Hematopoietic multipotent progenitor cell treated with erythropoietin and hydrocortisone succinate and interleukin-3 and kit ligand, for 17 days (in vitro differentiated cells): ENCODE measurements around the gene ETV3.
"Not testable (repeated sequence)": the region's sequence is repeated elsewhere in the genome, so short reads cannot be mapped to it uniquely, and the experiment has no call there.

Source experiments
- DNase-seq: peaks from one replicate; pipeline ENCODE4 v3.0.0-alpha.2; 2015; ENCODE audit warnings: low spot score

The ETV3 gene

DNA sequence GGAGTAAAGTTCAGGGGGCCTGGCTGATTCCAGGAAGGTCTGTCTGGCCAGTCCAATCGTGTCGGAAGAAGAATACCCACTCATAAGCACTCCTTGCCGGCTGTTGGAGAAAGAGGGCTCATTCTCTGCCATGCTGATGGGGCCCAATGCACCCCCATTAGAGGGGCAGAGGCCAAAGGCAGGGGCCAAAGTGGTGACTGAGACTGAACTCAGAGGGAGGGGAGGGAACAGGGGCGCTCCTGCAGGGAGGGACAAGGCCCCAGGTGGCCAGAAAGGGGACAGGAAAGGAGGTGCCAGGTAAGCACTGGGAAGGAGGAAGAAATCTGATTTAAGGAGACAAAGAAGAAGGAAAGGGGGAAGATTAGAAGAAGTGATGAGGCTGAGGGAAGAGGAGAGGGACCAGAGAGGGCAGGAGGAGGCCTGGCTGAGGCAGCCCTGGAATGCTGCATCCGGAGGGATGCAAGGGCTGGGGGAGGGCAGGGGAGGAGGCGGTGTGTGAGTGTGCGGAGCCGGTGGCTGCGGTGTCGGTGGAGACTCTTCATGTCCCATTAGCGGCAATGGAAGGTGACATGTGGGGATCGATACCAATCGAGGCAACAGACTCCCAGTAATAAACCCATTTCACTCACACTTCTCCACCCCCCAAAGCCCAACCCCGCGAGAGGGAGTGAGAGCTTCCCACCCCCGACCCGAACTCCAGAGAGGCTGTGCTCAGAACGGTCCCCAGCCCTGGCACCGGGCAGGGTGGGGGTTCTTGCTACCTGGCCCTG lies 26.6 kb downstream of the ETV3 start:
- DNase-seq, result no peak

DNA sequence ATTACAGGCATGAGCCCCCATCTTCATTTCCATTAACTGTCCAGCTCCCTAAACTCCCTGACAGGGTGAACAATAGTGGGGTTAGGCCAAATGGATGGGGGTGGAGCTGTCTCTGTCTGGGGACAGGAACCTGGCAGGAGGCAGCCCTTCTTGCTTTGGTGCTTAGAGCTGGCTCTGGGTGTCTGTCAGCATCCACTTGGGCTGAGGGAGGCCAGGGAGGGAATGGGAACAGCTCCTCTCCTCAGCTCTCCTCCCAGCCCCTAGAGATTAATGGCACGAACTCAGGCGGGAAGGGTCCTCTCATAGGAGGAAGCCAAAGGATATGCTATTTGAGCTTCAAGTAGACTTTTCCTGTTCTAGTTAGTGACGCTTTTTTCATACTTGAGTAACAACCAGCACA lies 27.5 kb downstream of the ETV3 start:
- DNase-seq, result no peak

DNA sequence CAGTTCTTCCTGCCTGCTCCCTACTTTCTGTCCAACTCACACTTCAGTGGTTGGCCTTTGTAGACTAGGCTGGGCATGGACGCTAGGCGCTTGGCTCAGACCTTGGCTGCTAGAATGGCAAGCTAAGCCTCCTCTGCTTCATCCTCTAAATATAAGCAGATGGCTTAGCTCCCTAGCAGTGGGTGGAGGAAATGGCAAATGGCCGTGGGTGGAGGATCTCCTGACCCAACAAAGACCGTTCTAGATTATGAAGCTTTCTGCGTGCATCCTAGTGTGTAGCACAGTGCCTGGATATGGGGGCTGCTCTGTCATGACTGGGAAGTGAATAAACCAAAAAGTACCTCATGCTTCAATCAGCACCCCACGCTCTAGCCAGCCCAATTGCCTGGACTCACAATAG lies 28.2 kb downstream of the ETV3 start:
- no peak for DNase-seq

DNA sequence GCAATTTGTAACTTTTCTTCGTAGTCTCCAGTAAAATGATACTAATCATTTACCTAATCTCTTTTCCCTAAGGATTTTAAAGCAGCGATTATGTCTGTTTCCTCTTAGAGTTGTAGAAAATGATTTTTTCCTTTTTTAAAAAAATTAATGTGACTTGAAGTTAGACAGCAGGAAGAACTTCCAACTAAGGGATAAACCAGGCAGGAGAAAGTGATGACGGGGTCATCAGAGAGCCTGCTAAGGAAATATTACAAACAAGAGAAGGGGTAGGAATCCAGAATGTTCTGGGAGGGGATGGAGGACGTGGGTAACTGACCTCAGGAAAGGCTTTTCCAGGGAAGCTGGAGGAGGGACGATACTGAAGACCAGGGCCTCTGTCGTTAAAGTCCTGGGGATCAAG lies 29.7 kb downstream of the ETV3 start:
- DNase-seq, result no peak

DNA sequence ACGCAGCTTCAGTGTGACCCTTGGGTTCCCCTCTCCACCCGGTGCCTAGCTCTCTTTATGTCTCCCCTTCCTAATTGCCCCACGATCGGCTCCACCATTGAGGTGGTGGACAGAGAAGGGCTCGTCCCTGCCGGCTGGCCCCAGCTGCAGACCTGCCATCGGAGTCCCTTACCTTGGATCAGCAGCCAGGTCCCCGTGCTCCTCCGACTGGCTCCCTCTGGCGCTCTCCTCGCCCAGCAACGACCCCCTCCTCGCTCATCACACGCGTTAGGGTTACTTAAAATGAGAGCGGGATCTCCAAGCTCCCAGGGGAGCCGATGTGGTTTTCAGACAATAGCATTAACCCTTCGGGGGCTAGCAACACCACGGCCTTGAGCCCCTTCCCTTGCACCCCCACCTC lies 30.5 kb downstream of the ETV3 start:
- DNase-seq, result no peak

DNA sequence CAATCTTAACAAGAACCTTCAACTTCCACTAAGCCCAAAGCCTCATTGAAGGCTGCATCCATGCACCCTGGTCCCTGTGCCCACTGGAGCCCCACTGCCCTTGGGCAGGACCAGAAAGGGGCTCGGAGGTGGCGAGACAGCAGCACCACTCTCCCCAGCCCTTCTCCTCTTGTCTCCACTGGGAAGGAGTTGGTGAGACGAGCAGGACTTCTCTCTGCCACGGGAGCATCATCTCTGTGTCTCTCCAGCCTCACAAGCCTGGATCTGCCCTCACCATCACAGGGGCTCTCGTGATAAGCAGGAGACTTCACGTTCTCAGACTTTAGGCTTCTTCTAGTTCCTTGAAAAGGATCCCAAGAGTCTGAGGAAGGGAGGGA lies 31.4 kb downstream of the ETV3 start:
- no peak for DNase-seq

DNA sequence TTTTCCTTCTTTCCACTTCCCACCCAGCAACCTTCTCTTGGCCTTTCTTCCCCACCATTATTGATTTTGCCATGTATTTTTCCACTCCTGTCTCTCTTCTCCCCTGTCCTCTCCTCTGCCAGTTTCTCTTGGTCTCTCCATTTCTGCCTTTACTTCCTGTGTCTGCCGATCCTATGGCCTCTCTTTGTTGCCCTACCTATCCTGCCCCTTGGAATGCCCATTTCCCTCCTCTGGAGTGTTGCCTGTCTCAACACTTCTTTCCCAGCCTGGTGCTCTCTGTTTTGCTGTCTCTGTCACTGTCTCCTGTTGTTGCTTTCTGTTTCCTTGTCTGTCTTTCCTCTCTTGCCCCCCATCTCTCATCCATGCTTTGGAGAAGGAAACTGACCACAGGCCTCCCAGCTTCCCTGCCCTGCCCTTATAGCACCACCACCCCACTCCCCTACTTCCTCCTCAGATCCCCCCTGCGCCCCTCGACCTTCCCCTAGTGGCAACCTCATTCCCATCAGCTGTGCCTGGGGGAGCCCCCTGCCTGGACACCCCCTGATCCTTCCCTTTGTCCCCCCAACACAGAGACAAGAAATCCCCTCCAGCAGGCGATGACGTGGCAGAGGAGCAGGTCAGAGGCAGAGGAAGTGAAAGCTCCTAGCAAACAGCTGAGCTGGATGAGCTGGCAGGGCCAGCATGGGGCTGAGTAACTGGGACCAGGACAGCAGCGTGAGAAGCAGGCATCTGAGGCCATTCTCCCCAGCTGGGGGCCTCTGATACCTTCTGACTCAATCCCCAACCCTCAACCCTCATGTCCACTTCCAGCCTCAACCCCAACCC lies 32.0 kb downstream of the ETV3 start:
- no peak for DNase-seq

DNA sequence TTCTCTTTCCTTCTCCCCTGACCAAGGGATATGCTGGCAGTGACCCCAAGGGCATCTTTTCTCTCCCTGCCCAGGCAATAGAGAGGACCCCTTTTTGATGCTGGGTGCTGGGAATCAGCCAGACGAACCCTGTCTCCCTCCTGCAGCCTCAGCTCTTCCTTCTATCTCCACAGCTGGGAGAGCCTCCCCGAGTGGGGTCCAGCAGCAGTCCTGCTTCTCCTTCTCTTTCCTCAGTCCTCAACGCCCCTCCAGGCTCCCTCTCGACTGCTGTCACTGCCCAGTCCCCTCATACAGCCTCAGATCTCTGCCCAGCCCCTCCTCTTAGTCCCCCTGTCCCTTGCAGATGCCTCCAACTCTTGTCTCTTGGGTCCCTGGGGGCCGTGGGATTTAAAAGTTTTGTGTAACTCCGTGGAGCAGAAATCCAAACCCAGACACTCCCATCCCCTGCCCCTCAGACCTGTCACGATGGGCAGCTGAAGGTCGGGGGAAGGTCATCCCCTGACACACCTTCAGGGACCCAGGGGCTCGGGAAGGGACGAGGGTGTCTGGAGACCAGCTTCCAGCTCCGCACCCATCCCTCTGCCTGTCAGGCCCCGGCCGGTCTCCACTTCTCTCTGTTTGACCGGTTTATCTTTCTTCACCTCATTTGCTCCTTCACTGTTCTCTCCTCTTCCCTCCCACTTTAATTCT lies 32.8 kb downstream of the ETV3 start:
- no peak for DNase-seq

DNA sequence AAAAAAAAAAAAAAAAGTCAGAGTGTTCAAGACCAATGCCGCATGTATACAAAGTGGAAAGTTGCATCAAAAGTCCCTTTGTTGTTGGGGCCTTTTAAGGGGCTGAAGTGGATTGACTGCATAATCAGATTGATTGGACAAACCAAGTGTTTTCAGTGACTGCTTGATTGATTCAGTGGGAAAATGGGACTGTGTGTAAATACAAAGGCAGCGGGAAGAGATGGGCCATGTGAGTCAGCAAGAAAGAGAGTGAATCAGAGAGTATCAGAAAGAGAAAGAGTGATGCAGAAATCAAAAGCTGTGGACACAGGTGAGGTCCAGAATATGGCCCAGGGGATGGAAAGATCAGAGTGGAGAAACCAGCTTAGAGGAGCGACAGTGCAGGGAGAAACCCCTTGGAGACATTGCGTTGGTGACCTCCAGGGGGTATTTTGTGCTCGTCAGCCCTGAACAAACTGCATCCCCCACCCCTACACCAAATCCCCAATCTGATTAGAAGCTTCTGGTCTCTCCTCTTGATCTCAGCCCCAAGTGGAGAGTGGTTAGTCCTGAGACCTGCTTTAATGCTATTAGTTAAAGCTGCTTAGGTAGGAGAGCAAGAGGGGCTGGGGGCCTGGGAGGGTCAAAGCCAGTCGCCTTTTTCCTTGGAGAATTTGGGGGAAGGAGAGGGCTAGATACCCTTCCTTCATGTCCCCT lies 33.4 kb downstream of the ETV3 start:
- DNase-seq, result no peak

DNA sequence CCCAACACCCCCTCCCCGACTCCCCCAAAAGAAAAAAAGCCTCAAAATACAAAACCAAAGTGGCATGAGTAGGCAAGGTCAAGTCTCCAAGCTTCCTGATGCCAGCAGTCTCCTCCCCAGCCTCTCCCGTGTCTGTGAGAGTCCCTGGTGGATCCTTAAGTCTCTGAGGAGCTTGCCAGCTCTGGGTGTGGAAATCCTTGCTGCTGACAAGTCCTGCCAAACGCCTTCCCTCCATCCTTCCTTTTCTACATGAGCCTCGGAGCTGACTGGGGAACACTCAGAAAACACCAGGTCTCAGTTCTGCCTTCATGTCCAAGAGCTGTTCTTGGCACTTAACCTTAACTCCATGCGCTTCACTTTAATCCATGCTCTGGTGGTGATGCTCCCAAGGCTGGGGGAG lies 34.9 kb downstream of the ETV3 start:
- DNase-seq, result no peak

DNA sequence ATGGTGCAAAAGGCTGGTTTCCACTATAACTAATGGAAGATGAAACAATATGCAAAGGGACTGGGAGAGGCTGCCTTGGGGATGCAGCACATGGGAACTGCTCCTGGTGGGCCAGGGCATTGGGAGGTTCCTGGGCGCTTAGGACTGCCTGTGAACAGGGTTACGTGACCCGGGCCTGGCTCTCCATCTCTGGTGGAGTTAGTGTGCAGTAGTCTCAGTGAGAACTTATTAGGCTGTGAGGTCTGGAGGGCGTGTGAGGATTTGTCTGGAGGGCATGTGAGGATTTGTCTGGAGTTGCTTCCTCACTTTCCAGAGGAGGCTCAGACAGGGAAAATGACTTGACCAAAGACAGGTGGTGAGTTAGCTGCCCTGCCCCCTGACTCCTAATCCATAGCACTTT lies 37.0 kb downstream of the ETV3 start:
- no peak for DNase-seq

DNA sequence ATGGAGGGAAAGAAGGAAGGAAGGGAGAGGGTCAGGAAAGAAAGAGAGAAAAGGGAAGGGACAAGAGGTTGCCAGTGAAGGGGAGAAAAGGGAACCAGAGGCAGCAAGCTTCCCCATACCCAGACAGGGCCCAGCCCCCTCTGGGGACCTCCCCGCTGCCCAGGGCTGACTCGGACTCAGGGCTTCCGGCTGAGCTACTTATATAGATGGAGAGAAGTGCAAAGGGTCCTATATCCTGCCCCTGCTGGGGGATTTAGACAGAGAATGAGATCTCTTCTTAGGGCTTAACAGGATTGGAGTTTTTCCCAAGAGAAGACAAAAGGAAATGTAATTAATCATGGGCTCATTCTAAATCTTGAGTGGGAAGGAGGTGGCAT lies 38.6 kb downstream of the ETV3 start, which contains the start of gene ETV3L:
TSS of gene ETV3L (minus strand) at position 176 of the 377 bp plus-strand sequence. CDS start 285 bp downstream, outside the sequence.
- DNase-seq, result no peak

DNA sequence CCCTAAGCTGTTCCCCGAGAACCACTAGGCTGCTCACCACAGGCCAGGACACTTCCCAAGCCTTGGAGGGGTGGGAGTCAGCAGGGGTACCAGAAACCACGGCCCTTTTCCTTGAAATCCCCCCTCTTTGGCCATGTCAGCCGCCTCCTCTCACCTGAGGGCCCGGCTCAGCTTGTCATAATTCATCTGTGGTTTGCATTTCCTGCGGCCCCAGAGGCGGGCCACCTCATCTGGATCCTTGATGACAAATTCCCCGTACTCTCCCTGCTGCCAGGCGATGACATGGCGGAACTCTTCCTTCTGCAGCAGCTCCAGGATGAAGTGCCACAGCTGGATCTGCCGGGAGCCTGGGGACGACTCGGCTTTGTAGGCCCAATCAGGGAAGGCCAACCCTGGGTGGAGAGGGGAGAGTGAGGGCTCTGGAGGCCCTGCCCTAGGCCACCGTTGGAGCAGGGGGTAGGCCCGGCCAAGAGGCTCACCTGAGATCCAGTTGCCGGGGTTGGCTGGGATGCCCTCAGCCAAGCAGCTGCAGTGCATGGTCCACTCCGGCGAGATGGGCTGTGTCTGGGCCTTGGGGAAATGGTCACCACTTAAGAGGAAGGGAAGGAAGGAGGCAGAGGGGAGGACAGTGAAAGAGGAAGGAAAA lies 39.1 kb downstream of the ETV3 start:
- not testable (repeated sequence) for DNase-seq

DNA sequence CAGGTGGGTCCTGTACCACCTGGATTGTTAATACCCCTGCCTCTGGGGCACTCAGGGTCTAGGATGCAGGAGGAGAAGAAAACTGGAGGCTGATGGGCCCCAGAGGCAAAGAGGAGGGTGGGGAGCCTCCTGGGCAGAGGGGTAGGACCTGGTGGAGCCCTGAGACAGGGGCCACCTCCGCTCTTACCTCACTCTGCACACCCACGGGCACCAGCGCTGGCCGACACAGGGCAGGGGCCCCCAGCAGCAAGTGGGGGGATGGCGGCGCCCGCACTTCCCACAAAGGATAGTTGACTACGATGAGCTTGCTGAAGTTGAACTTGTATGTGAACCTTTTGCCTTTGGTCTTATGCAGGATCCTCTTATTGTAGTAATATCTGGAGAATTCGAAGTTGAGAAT lies 39.7 kb downstream of the ETV3 start:
- DNase-seq, result no peak

DNA sequence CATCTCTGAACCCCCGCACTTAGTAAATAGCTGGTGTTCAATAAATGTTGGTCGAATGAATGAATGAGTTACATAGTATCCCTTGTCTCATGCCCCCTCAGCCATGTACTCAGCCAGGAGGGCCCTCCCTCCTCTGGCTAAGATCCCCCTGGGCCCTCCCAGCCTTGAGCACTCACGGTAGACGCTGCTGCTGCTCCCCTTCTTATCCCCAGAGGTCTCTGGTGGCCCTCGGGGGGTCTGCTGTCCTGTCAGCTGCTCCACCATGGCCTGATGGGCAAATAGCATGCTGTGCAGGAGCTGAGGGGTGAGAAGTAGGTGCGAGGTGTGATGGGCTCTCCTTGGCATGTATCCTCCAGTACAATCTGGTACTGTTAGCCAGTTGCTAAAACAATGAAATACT lies 40.5 kb downstream of the ETV3 start:
- no peak for DNase-seq

DNA sequence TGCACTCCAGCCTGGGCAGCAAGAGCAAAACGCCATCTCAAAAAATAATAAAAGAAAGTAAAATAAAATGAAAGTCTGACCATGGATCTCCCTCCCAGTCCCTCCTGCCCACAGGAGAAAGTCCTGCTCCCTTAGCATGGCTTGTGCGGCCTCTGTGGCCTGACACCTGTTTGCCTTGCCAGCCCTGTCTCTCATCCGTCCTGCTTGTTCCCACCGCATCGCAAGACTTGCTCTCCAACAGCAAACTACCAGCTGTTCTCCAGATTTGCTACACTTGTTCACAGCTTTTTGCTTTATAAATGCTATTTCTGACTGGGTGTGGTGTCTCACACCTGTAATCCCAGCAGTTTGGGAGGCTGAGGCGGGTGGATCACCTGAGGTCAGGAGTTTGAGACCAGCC lies 41.3 kb downstream of the ETV3 start:
- DNase-seq, result no peak

DNA sequence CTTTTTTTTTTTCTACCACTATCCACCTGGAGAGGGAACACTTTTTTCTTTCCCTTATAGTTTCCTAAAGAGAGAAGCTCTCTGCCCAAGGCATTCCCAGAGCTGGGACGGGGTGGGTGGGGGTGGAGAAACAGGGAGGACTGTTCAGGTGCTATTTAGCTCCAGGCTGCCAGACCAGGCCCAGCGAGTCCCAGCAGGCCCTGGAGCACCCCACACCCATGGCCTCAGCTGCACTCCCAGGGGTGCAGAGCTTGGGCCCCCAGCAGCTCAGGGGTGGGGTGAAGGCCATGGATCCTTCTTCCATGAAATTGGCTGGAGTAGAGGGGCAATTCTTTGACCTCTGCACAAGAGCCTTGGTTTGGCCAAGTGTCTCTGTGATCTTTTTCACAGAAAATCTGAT lies 42.6 kb downstream of the ETV3 start:
- DNase-seq, result no peak

DNA sequence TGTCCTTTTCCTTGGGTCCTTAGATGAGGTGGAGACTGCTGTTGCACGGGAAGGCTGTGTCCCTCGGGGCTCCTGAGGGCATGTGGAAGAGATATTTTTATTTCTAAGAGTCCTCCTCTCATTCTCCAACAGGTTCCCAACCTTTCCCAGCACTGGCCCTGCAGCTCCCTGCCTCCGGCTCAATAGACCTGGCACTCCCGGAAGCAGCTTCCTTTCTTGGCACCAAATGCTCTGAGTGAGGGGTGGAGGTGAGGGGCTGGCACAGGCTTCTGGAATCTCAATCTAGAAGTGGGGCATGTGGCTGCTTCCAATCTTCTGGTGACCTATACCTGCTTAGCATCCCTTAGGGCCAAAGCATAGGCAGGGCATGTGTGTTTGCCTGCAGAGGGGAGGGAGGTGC lies 43.1 kb downstream of the ETV3 start:
- DNase-seq, result no peak

DNA sequence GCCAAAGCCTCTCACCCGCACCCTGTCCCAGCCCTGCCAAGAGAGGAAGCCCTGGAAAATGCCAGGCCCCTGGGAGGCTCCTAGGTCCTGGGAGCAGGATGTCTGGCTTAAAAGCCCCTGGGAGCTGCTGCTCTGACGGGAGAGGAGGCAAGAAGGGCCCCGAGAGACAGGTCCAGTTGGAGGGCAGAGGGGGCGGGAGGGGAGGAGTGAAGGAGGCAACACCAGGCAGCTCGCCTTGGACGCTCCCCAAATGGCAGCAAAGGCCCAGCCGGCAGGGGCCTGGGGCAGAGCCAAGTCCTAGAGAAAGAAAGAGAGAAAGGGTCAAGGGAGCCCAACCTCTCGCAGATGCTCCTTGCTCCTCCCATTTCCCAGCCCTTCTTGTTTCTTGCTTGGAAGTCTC lies 45.4 kb downstream of the ETV3 start:
- DNase-seq, result no peak

DNA sequence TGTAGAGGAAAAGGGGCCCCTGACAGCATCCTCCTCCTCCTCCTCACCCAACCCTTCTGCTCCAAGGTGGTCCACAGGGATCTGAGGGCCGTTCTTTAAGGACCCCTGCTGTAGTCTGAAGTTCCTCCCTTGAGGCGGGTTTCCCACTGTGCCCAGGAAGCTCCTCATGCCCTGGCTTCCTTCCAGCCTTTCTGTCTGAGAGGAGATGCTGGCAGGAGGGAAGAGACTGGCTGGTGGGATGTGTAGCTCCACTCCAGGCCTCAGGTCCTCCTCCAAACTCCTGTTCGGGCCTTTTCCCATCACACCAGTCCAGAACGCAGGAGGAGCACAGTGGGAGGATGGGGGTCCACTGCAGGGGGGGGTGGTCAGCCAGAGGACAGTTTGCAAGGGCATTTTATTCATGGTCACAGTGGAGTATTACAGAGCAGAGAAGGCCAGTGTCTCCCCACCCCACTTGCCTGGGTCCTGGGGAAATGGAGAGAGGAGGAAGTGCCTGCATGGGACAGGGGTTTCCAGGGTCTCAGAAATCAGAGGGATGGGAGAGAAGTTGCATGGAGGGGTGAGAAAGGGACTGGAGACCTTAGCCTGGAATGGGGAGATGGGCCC lies 46.4 kb downstream of the ETV3 start:
- no peak for DNase-seq

DNA sequence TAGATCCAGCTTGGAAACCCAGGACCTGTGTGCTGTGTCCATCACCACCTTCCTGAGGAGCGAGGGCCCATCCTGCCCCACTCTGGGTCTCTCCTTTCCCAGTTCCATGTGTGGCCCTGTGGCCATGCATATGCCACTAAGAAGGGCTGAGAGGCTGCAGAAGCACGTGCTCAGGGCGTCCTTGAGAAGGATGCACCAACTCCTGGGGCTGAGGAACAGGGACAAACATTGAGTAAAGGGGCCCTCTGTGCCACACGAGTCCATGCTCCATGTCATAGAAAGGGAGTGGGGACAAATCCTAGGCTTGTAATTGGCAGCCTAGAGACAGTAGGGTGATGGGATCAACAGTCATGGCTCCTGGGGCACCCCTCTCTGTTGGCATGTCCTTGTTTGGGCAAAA lies 47.0 kb downstream of the ETV3 start:
- DNase-seq, result no peak
